SJCRH30 (cell line): ENCODE results near the gene BDH1. TPM values are rescaled to one million over a fixed set of nuclear protein-coding genes. Genes with fewer than 3 reads are reported as not detected.
A peak's percentile ranks its signal among the peaks of the same experiment; 100 is the strongest.
"Not testable (repeated sequence)": the region's sequence is repeated elsewhere in the genome, so short reads cannot be mapped to it uniquely, and the experiment has no call there.

ENCODE experiments used
- DNase-seq, 2 experiments: peaks; one replicate each; pipeline ENCODE4 v3.0.0-alpha.2; 2015 to 2020
- H3K27ac ChIP-seq: fragments of 250-450 bp; sonication (Bioruptor Pico); 2 replicates; pipeline ENCODE4 v1.5.1; 2020; ENCODE audit warnings: mild to moderate bottlenecking, moderate library complexity
- H3K27me3 ChIP-seq: fragments of 250-450 bp; sonication (Bioruptor Pico); 2 replicates; pipeline ENCODE4 v1.5.1; 2020; ENCODE audit warnings: mild to moderate bottlenecking, moderate library complexity
- H3K36me3 ChIP-seq: fragments of 250-450 bp; sonication (Bioruptor Pico); 2 replicates; pipeline ENCODE4 v1.5.1; 2020; ENCODE audit warnings: mild to moderate bottlenecking, moderate library complexity
- H3K4me1 ChIP-seq: fragments of 250-450 bp; sonication (Bioruptor Pico); 2 replicates; pipeline ENCODE4 v1.5.1; 2020; ENCODE audit warnings: mild to moderate bottlenecking, moderate library complexity
- H3K4me3 ChIP-seq: fragments of 250-450 bp; sonication (Bioruptor Pico); 2 replicates; pipeline ENCODE4 v1.5.1; 2020; ENCODE audit warnings: mild to moderate bottlenecking, moderate library complexity
- H3K9me3 ChIP-seq: fragments of 250-450 bp; sonication (Bioruptor Pico); replicated peaks from 2 replicates; pipeline ENCODE4 v1.5.1; 2020; ENCODE audit warnings: mild to moderate bottlenecking, moderate library complexity
- total RNA-seq: library from RNA; depleted of rRNA; stranded (reverse); fragments of >200 nt; shearing (Covaris generic); gene quantifications from 2 replicates; pipeline ENCODE4 v1.2.3, GENCODE V29; 2014

The BDH1 gene
- total RNA-seq, 1 experiment from 2014 or later: 34.8 TPM

- DNase-seq: no peak
- Histone ChIP-seq H3K9me3 (peaks cover 25% of the 10 kb centered on the region), H3K4me3 (no peak overlapping the region), H3K36me3 (no peaks in the 10 kb centered on the region), H3K27me3 (no peaks in the 10 kb centered on the region), H3K4me1 (no peaks in the 10 kb centered on the region), H3K27ac (no peak overlapping the region)
Measured at GRCh38 chr3:197567904-197568681, 12.3 kb upstream of the BDH1 start.

- H3K27me3 ChIP-seq: not testable (repeated sequence)
- peaks cover 28% of the 10 kb centered on the region for H3K9me3 ChIP-seq
Measured at GRCh38 chr3:197566155-197566554, 10.4 kb upstream of the BDH1 start.

GRCh38 chr3:197564097-197564843 is 8.5 kb upstream of the BDH1 start:
- no peak overlapping the region for H3K27ac ChIP-seq
- no peak overlapping the region for H3K4me3 ChIP-seq
- peaks cover 22% of the 10 kb centered on the region for H3K9me3 ChIP-seq
- H3K4me1 ChIP-seq: no peaks in the 10 kb centered on the region
- no peaks in the 10 kb centered on the region for H3K27me3 ChIP-seq
- DNase-seq: peak in 1 of 2 experiments; percentile 43
- no peaks in the 10 kb centered on the region for H3K36me3 ChIP-seq

More at GRCh38 chr3:197566155-197566554, 10.4 kb upstream of the BDH1 start:
- H3K27ac ChIP-seq, H3K4me1 ChIP-seq, H3K36me3 ChIP-seq, DNase-seq, H3K4me3 ChIP-seq: not testable (repeated sequence)

- DNase-seq: no peak
- no peaks in the 10 kb centered on the region for H3K27me3 ChIP-seq
- H3K4me3 ChIP-seq: no peak overlapping the region
- H3K27ac ChIP-seq: no peak overlapping the region
- H3K9me3 ChIP-seq: peaks cover 22% of the 10 kb centered on the region
- H3K4me1 ChIP-seq: no peaks in the 10 kb centered on the region
- H3K36me3 ChIP-seq: no peaks in the 10 kb centered on the region
Measured at GRCh38 chr3:197562398-197563251, 6.9 kb upstream of the BDH1 start.

GRCh38 chr3:197561926-197562325 is 6.2 kb upstream of the BDH1 start:
- no peak for DNase-seq
- no peaks in the 10 kb centered on the region for H3K27me3 ChIP-seq
- H3K4me1 ChIP-seq: no peaks in the 10 kb centered on the region

GRCh38 chr3:197559651-197560050 is 3.9 kb upstream of the BDH1 start:
- no peak for DNase-seq
- Histone ChIP-seq H3K27me3 (no peaks in the 10 kb centered on the region), H3K4me3 (no peak overlapping the region), H3K36me3 (no peaks in the 10 kb centered on the region), H3K4me1 (no peaks in the 10 kb centered on the region), H3K27ac (no peak overlapping the region), H3K9me3 (peaks cover 16% of the 10 kb centered on the region)

More at GRCh38 chr3:197561926-197562325, 6.2 kb upstream of the BDH1 start:
- Histone ChIP-seq H3K4me3 (no peak overlapping the region), H3K36me3 (no peaks in the 10 kb centered on the region), H3K9me3 (peaks cover 22% of the 10 kb centered on the region), H3K27ac (no peak overlapping the region)

GRCh38 chr3:197554562-197555280 is 1.0 kb downstream of the BDH1 start:
- H3K36me3 ChIP-seq: 0 out of 2 replicates have a peak, but pooled peaks cover 6% of the 10 kb centered on the region
- H3K27me3 ChIP-seq: no peaks in the 10 kb centered on the region
- H3K4me1 ChIP-seq: peaks cover 7% of the 10 kb centered on the region; the same call in 1 of the 2 replicates
- peak overlapping the region; percentile 79 for H3K27ac ChIP-seq
- DNase-seq: peak; percentile 97 to 98
- peak overlapping the region; percentile 72 for H3K4me3 ChIP-seq
- no peaks in the 10 kb centered on the region for H3K9me3 ChIP-seq

- peak overlapping the region; percentile 54 for H3K27ac ChIP-seq
- no peaks in the 10 kb centered on the region for H3K9me3 ChIP-seq
Measured at GRCh38 chr3:197554196-197554561, 1.6 kb downstream of the BDH1 start.

GRCh38 chr3:197552198-197552597 is 3.6 kb downstream of the BDH1 start:
- Histone ChIP-seq H3K4me3 (no peak overlapping the region), H3K27me3 (no peaks in the 10 kb centered on the region), H3K36me3 (0 out of 2 replicates have a peak, but pooled peaks cover 6% of the 10 kb centered on the region), H3K9me3 (no peaks in the 10 kb centered on the region), H3K4me1 (peaks cover 7% of the 10 kb centered on the region; the same call in 1 of the 2 replicates), H3K27ac (no peak overlapping the region)
- no peak for DNase-seq

More at GRCh38 chr3:197554196-197554561, 1.6 kb downstream of the BDH1 start:
- Histone ChIP-seq H3K36me3 (0 out of 2 replicates have a peak, but pooled peaks cover 6% of the 10 kb centered on the region), H3K4me1 (peaks cover 7% of the 10 kb centered on the region; the same call in 1 of the 2 replicates), H3K4me3 (peak overlapping the region; percentile 72), H3K27me3 (no peaks in the 10 kb centered on the region)
- DNase-seq: no peak

- Histone ChIP-seq H3K27ac (no peak overlapping the region), H3K27me3 (no peaks in the 10 kb centered on the region), H3K9me3 (no peaks in the 10 kb centered on the region), H3K4me1 (peaks cover 11% of the 10 kb centered on the region), H3K36me3 (peaks cover 6% of the 10 kb centered on the region; the same call in 1 of the 2 replicates), H3K4me3 (no peak overlapping the region)
- DNase-seq: no peak
Measured at GRCh38 chr3:197550489-197550888, 5.3 kb downstream of the BDH1 start.

GRCh38 chr3:197549261-197549885 is 6.4 kb downstream of the BDH1 start:
- Histone ChIP-seq H3K27me3 (no peaks in the 10 kb centered on the region), H3K27ac (no peak overlapping the region), H3K4me3 (no peak overlapping the region), H3K9me3 (no peaks in the 10 kb centered on the region), H3K36me3 (peaks cover 8% of the 10 kb centered on the region; the same call in 1 of the 2 replicates), H3K4me1 (peaks cover 21% of the 10 kb centered on the region)
- no peak for DNase-seq

GRCh38 chr3:197547306-197548011 is 8.3 kb downstream of the BDH1 start:
- H3K36me3 ChIP-seq: peaks cover 2% of the 10 kb centered on the region; the same call in 1 of the 2 replicates
- no peak overlapping the region for H3K27ac ChIP-seq
- H3K4me3 ChIP-seq: no peak overlapping the region
- DNase-seq: no peak
- no peaks in the 10 kb centered on the region for H3K27me3 ChIP-seq
- peaks cover 13% of the 10 kb centered on the region for H3K4me1 ChIP-seq
- H3K9me3 ChIP-seq: no peaks in the 10 kb centered on the region
